GM12878 (cell line): Measurements from ENCODE around the gene ZNF813. TPM values are rescaled to one million over a fixed set of nuclear protein-coding genes. Genes with fewer than 3 reads are reported as not detected.

ENCODE experiments used
- BMI1 ChIP-seq: fragments of 450-650 bp; IDR thresholded peaks from 2 replicates; pipeline ENCODE4 v1.6.1; 2016; ENCODE audit warnings: mild to moderate bottlenecking, moderate library complexity, borderline replicate concordance
- LARP7 ChIP-seq: fragments of 450-650 bp; IDR thresholded peaks from 2 replicates; pipeline ENCODE4 v1.6.1; 2017; ENCODE audit warnings: mild to moderate bottlenecking
- MTA3 ChIP-seq: IDR thresholded peaks from 2 replicates; pipeline ENCODE4 v1.6.1; 2012; ENCODE audit warnings: low read length, inconsistent platforms, borderline replicate concordance
- MYC ChIP-seq: IDR thresholded peaks from 2 replicates; pipeline ENCODE4 v1.6.1; 2011; ENCODE audit warnings: mild to moderate bottlenecking, low read length, moderate library complexity, inconsistent platforms; ENCODE audit not compliant: insufficient read depth, insufficient replicate concordance, insufficient read length, severe bottlenecking
- NFYA ChIP-seq: IDR thresholded peaks from 2 replicates; pipeline ENCODE4 v1.6.1; 2011; ENCODE audit warnings: low read depth, mild to moderate bottlenecking, low read length, improper control_type of control experiment, borderline replicate concordance
- NFYB ChIP-seq: IDR thresholded peaks from 2 replicates; pipeline ENCODE4 v1.6.1; 2011; ENCODE audit warnings: low read depth, mild to moderate bottlenecking, low read length, improper control_type of control experiment, moderate library complexity; ENCODE audit not compliant: insufficient read depth
- POLR2AphosphoS5 ChIP-seq: IDR thresholded peaks from 2 replicates; pipeline ENCODE4 v1.6.1; 2011; ENCODE audit warnings: mild to moderate bottlenecking, low read length, inconsistent platforms
- POU2F2 ChIP-seq: IDR thresholded peaks from 3 replicates; pipeline ENCODE4 v1.6.1; 2011; ENCODE audit warnings: low read depth, mild to moderate bottlenecking, low read length, borderline replicate concordance
- RFX5 ChIP-seq: IDR thresholded peaks from 2 replicates; pipeline ENCODE4 v1.6.1; 2011; ENCODE audit warnings: low read depth, low read length, improper control_type of control experiment
- SIX5 ChIP-seq: IDR thresholded peaks from 2 replicates; pipeline ENCODE4 v1.6.1; 2011; ENCODE audit warnings: mild to moderate bottlenecking, low read depth, low read length, moderate library complexity; ENCODE audit not compliant: severe bottlenecking
- SMAD5 ChIP-seq: IDR thresholded peaks from 2 replicates; pipeline ENCODE4 v1.6.1; 2016; ENCODE audit warnings: antibody characterized with exemption, low read depth
- SMARCA5 ChIP-seq: fragments of 450-650 bp; IDR thresholded peaks from 2 replicates; pipeline ENCODE4 v1.6.1; 2017; ENCODE audit warnings: mild to moderate bottlenecking
- TAF1 ChIP-seq: IDR thresholded peaks from 2 replicates; pipeline ENCODE4 v1.6.1; 2011; ENCODE audit warnings: mild to moderate bottlenecking, low read depth, low read length, borderline replicate concordance
- TCF3 ChIP-seq: IDR thresholded peaks from 2 replicates; pipeline ENCODE4 v1.6.1; 2012; ENCODE audit warnings: low read depth, mild to moderate bottlenecking, low read length, borderline replicate concordance; ENCODE audit not compliant: insufficient read depth
- WRNIP1 ChIP-seq: IDR thresholded peaks from 2 replicates; pipeline ENCODE4 v1.6.1; 2011; ENCODE audit warnings: low read depth, low read length, improper control_type of control experiment, borderline replicate concordance
- ZNF24 ChIP-seq: fragments of 450-650 bp; IDR thresholded peaks from 2 replicates; pipeline ENCODE4 v1.6.1; 2017; ENCODE audit warnings: antibody characterized with exemption, mild to moderate bottlenecking
- ZZZ3 ChIP-seq: IDR thresholded peaks from 2 replicates; pipeline ENCODE4 v1.6.1; 2011; ENCODE audit warnings: low read depth; ENCODE audit not compliant: control insufficient read depth, insufficient read length
- polyA plus RNA-seq, 11 experiments: library from polyadenylated mRNA; depleted of rRNA in 4 of 11; unstranded in 6 of 11; stranded (reverse) in 5 of 11; fragments of >200 nt; fragmentation: Nextera tagmentation in 4 of 11; fragmentation: Illumina TruSeq in 1 of 11; extraction: Ambion mirVana in 4 of 11; extraction: Trizol in 1 of 11; gene quantifications; 1 replicate in 1 of 11; 2 replicates in 10 of 11; pipeline versions ENCODE4 v1.2.1 to v1.2.3, GENCODE V29; 2011 to 2016; ENCODE audit warnings: inconsistent platforms in 2 of 11, missing spikeins in 2 of 11, low read depth in 1 of 11
- total RNA-seq, 4 experiments: library from RNA; depleted of rRNA in 3 of 4; stranded (reverse); fragments of >200 nt in 3 of 4; fragmentation: Illumina TruSeq in 1 of 4; extraction: Trizol in 1 of 4; gene quantifications; 2 replicates each; pipeline versions ENCODE4 v1.2.1 to v1.2.3, GENCODE V29; 2013 to 2021
- TF ChIP-seq, protein P1 (sequence below): IDR thresholded peaks from 2 replicates; pipeline ENCODE4 v1.6.1; 2012; ENCODE audit warnings: improper control_type of control experiment, low read depth, low read length; ENCODE audit not compliant: insufficient replicate concordance
- TF ChIP-seq, protein P2 (sequence below): fragments of 450-650 bp; formaldehyde crosslinking; IDR thresholded peaks from 2 replicates; pipeline ENCODE4 v1.5.0; 2022; ENCODE audit warnings: mild to moderate bottlenecking, missing genetic modification characterization
- TF ChIP-seq, protein P3 (sequence below), 3 experiments: IDR thresholded peaks in 2 of 3; conservative IDR thresholded peaks in 1 of 3; 2 replicates each; pipeline ENCODE4 v1.5.1; 2011; ENCODE audit warnings: low read depth in 3 of 3, low read length in 3 of 3, mild to moderate bottlenecking in 3 of 3, control low read depth in 2 of 3, moderate library complexity in 2 of 3, inconsistent platforms in 1 of 3, mixed read lengths in 1 of 3; ENCODE audit not compliant: control insufficient read depth in 2 of 3, insufficient read depth in 1 of 3; ENCODE audit errors: extremely low read depth in 1 of 3

The ZNF813 gene
- total and polyA plus RNA-seq, 10 of the 15 experiments (the other 5 are each of a cell fraction or from before 2014, with no cell fraction given), result 0.27 to 4.8 (median 2.6) TPM

DNA sequence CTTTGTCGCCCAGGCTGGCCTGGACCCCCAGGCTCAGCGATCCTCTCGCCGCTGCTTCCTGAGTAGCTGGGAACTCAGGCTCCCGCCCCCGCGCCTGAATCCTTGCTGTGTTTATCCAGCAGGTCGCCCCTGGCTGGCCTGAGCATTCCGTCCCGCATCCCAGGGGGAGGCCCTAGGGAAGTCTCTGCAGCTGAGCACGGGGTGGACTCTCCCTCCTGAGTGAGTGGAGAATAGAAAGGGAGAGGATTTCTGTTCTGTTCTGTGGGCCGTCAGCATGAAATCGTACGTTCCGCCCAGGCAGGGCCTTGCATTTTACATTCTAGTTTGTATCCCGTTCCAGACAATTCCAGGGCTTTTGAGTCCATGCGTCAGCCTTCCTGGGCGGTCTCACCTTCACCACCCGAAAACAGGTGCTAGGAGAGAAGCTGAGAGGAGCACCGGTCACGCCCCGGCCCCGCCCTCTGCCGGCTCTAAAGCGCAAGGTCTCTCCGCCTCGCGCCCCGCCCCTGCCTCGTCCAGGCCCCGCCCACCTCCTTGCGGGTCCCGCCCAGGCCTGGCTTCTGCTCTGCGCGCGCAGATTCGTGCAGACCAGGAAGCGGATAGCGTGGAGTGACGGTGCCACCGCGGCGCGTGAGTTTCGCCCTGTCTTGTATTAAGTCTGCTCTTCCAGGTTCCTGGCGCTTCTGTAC lies 36.0 kb upstream of the ZNF813 start, which contains the start of gene ZNF761 (continued):
- TF ChIP-seq, protein P1, sequence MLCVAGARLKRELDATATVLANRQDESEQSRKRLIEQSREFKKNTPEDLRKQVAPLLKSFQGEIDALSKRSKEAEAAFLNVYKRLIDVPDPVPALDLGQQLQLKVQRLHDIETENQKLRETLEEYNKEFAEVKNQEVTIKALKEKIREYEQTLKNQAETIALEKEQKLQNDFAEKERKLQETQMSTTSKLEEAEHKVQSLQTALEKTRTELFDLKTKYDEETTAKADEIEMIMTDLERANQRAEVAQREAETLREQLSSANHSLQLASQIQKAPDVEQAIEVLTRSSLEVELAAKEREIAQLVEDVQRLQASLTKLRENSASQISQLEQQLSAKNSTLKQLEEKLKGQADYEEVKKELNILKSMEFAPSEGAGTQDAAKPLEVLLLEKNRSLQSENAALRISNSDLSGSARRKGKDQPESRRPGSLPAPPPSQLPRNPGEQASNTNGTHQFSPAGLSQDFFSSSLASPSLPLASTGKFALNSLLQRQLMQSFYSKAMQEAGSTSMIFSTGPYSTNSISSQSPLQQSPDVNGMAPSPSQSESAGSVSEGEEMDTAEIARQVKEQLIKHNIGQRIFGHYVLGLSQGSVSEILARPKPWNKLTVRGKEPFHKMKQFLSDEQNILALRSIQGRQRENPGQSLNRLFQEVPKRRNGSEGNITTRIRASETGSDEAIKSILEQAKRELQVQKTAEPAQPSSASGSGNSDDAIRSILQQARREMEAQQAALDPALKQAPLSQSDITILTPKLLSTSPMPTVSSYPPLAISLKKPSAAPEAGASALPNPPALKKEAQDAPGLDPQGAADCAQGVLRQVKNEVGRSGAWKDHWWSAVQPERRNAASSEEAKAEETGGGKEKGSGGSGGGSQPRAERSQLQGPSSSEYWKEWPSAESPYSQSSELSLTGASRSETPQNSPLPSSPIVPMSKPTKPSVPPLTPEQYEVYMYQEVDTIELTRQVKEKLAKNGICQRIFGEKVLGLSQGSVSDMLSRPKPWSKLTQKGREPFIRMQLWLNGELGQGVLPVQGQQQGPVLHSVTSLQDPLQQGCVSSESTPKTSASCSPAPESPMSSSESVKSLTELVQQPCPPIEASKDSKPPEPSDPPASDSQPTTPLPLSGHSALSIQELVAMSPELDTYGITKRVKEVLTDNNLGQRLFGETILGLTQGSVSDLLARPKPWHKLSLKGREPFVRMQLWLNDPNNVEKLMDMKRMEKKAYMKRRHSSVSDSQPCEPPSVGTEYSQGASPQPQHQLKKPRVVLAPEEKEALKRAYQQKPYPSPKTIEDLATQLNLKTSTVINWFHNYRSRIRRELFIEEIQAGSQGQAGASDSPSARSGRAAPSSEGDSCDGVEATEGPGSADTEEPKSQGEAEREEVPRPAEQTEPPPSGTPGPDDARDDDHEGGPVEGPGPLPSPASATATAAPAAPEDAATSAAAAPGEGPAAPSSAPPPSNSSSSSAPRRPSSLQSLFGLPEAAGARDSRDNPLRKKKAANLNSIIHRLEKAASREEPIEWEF, result no peak
- TF ChIP-seq NFYA, result no peak
- no peak for TF ChIP-seq SIX5
- TF ChIP-seq LARP7, result no peak
- TF ChIP-seq TCF3, result no peak
- TF ChIP-seq POLR2AphosphoS5, result peak; percentile 93
- TF ChIP-seq, protein P2, sequence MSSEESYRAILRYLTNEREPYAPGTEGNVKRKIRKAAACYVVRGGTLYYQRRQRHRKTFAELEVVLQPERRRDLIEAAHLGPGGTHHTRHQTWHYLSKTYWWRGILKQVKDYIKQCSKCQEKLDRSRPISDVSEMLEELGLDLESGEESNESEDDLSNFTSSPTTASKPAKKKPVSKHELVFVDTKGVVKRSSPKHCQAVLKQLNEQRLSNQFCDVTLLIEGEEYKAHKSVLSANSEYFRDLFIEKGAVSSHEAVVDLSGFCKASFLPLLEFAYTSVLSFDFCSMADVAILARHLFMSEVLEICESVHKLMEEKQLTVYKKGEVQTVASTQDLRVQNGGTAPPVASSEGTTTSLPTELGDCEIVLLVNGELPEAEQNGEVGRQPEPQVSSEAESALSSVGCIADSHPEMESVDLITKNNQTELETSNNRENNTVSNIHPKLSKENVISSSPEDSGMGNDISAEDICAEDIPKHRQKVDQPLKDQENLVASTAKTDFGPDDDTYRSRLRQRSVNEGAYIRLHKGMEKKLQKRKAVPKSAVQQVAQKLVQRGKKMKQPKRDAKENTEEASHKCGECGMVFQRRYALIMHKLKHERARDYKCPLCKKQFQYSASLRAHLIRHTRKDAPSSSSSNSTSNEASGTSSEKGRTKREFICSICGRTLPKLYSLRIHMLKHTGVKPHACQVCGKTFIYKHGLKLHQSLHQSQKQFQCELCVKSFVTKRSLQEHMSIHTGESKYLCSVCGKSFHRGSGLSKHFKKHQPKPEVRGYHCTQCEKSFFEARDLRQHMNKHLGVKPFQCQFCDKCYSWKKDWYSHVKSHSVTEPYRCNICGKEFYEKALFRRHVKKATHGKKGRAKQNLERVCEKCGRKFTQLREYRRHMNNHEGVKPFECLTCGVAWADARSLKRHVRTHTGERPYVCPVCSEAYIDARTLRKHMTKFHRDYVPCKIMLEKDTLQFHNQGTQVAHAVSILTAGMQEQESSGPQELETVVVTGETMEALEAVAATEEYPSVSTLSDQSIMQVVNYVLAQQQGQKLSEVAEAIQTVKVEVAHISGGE (CRISPR knock-in tag), result no peak
- no peak for TF ChIP-seq BMI1
- TF ChIP-seq NFYB, result no peak
- TF ChIP-seq MYC, result no peak
- TF ChIP-seq, protein P3, sequence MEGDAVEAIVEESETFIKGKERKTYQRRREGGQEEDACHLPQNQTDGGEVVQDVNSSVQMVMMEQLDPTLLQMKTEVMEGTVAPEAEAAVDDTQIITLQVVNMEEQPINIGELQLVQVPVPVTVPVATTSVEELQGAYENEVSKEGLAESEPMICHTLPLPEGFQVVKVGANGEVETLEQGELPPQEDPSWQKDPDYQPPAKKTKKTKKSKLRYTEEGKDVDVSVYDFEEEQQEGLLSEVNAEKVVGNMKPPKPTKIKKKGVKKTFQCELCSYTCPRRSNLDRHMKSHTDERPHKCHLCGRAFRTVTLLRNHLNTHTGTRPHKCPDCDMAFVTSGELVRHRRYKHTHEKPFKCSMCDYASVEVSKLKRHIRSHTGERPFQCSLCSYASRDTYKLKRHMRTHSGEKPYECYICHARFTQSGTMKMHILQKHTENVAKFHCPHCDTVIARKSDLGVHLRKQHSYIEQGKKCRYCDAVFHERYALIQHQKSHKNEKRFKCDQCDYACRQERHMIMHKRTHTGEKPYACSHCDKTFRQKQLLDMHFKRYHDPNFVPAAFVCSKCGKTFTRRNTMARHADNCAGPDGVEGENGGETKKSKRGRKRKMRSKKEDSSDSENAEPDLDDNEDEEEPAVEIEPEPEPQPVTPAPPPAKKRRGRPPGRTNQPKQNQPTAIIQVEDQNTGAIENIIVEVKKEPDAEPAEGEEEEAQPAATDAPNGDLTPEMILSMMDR (IDR thresholded peaks at IDR 0.05 in 2 of 3, conservative IDR thresholded peaks at IDR 0.05 in 1 of 3; ENCODE audit: control insufficient read depth in 2 of 3, extremely low read depth in 1 of 3, insufficient read depth in 1 of 3, low read depth in 3 of 3, low read length in 3 of 3), result peak in 2 of 3 experiments; percentile 19 to 39; a peak in 2 of 6 replicates
- peak; percentile 19; the same call in 1 of the 3 replicates for TF ChIP-seq POU2F2
- TF ChIP-seq SMARCA5, result no peak
- no peak for TF ChIP-seq RFX5
- TF ChIP-seq MTA3, result no peak
- TF ChIP-seq SMAD5, result peak; percentile 79
- no peak for TF ChIP-seq ZNF24
- TF ChIP-seq ZZZ3, result no peak
- peak; percentile 73 for TF ChIP-seq TAF1
- no peak for TF ChIP-seq WRNIP1
